Naive B cell (primary cell): ENCODE measurements around the gene PTF1A. TPM values are rescaled to one million over a fixed set of nuclear protein-coding genes. Genes with fewer than 3 reads are reported as not detected.

ENCODE experiments used
- ATAC-seq, 2 donors: fragments of 150-1000 bp; cut with Tn5 transposase; 2 replicates each; pipeline ENCODE4 v1.10.0; 2021; ENCODE audit warnings: low read depth in 2 of 2, mild to moderate bottlenecking in 2 of 2, moderate library complexity in 2 of 2
- DNase-seq: peaks from one replicate; pipeline ENCODE4 v3.0.0; 2022
- H3K27ac Mint-ChIP-seq, 6 donors: one replicate each; pipeline ENCODE4 v1.8.0; 2020 to 2022; ENCODE audit warnings: mild to moderate bottlenecking in 6 of 6, mixed read lengths in 6 of 6, moderate library complexity in 5 of 6, inconsistent platforms in 2 of 6
- H3K27me3 Mint-ChIP-seq, 3 donors: one replicate each; pipeline ENCODE4 v1.8.0; 2021 to 2022; ENCODE audit warnings: mixed read lengths in 3 of 3, mild to moderate bottlenecking in 1 of 3
- H3K36me3 Mint-ChIP-seq, 2 donors: one replicate each; pipeline ENCODE4 v1.8.0; 2020 to 2022; ENCODE audit warnings: mixed read lengths in 2 of 2, inconsistent platforms in 1 of 2, mild to moderate bottlenecking in 1 of 2
- H3K4me1 Mint-ChIP-seq, 3 donors: one replicate each; pipeline ENCODE4 v1.8.0; 2020 to 2022; ENCODE audit warnings: mixed read lengths in 3 of 3, inconsistent platforms in 1 of 3, mild to moderate bottlenecking in 1 of 3, moderate library complexity in 1 of 3
- H3K4me3 Mint-ChIP-seq, 8 donors: one replicate each; pipeline ENCODE4 v1.8.0; 2020 to 2022; ENCODE audit warnings: mild to moderate bottlenecking in 8 of 8, mixed read lengths in 8 of 8, moderate library complexity in 8 of 8, inconsistent platforms in 2 of 8
- H3K9me3 Mint-ChIP-seq, 7 donors: one replicate each; pipeline ENCODE4 v1.8.0; 2020 to 2022; ENCODE audit warnings: mixed read lengths in 7 of 7, mild to moderate bottlenecking in 5 of 7, inconsistent platforms in 2 of 7, moderate library complexity in 1 of 7
- polyA plus RNA-seq, 6 donors: library from polyadenylated mRNA; unstranded; fragments of 300-500 nt; fragmentation: Illumina TruSeq; gene quantifications; one replicate each; pipeline ENCODE4 v1.2.3, GENCODE V29; 2021; ENCODE audit warnings: low read depth in 6 of 6

Gene PTF1A
- polyA plus RNA-seq, 6 donors from 2014 or later, result not detected

- ATAC-seq, result no peak
- H3K27ac Mint-ChIP-seq, result no peak overlapping the region
- H3K4me3 Mint-ChIP-seq, result no peak overlapping the region
These were observed 20.8 kb upstream of the PTF1A start for GRCh38 chr10:23171232-23171876.

GRCh38 chr10:23172429-23173213, 19.5 kb upstream of the PTF1A start:
- DNase-seq, result no peak
- Mint-ChIP-seq H3K27me3 (peaks cover 70 to 83% (median 73%) of the 10 kb centered on the region in 3 donors), H3K4me3 (peak overlapping the region in 2 of 8 donors; percentile 9 to 15), H3K4me1 (peaks cover 0 to 6% (median 4%) of the 10 kb centered on the region in 3 donors), H3K27ac (peak overlapping the region in 1 of 6 donors; percentile 94), H3K9me3 (peaks cover 0 to 12% (median 0%) of the 10 kb centered on the region in 7 donors), H3K36me3 (no peaks in the 10 kb centered on the region)
- ATAC-seq, result no peak

More at GRCh38 chr10:23171232-23171876, 20.8 kb upstream of the PTF1A start:
- H3K27me3 Mint-ChIP-seq, result peaks cover 57 to 81% (median 67%) of the 10 kb centered on the region in 3 donors
- DNase-seq, result no peak
- H3K4me1 Mint-ChIP-seq, result peaks cover 0 to 6% (median 4%) of the 10 kb centered on the region in 3 donors
- peaks cover 0 to 12% (median 0%) of the 10 kb centered on the region in 7 donors for H3K9me3 Mint-ChIP-seq
- no peaks in the 10 kb centered on the region for H3K36me3 Mint-ChIP-seq

GRCh38 chr10:23173214-23174073, 18.7 kb upstream of the PTF1A start:
- H3K4me1 Mint-ChIP-seq, result peaks cover 0 to 6% (median 4%) of the 10 kb centered on the region in 3 donors
- peaks cover 0 to 12% (median 0%) of the 10 kb centered on the region in 7 donors for H3K9me3 Mint-ChIP-seq
- H3K27ac Mint-ChIP-seq, result peak overlapping the region in 1 of 6 donors; percentile 94
- H3K36me3 Mint-ChIP-seq, result no peaks in the 10 kb centered on the region
- no peak for DNase-seq
- peaks cover 71 to 83% (median 76%) of the 10 kb centered on the region in 3 donors for H3K27me3 Mint-ChIP-seq
- peak overlapping the region in 1 of 8 donors; percentile 57 for H3K4me3 Mint-ChIP-seq
- no peak for ATAC-seq

GRCh38 chr10:23174074-23174976, 17.8 kb upstream of the PTF1A start:
- Mint-ChIP-seq H3K27me3 (peaks cover 72 to 84% (median 76%) of the 10 kb centered on the region in 3 donors), H3K36me3 (no peaks in the 10 kb centered on the region), H3K27ac (no peak overlapping the region), H3K9me3 (peaks cover 0 to 12% (median 0%) of the 10 kb centered on the region in 7 donors), H3K4me1 (peaks cover 0 to 6% (median 4%) of the 10 kb centered on the region in 3 donors), H3K4me3 (no peak overlapping the region)
- no peak for DNase-seq
- ATAC-seq, result no peak

GRCh38 chr10:23174977-23175512, 17.1 kb upstream of the PTF1A start:
- H3K4me3 Mint-ChIP-seq, result no peak overlapping the region
- ATAC-seq (no peak), DNase-seq (no peak)
- H3K27ac Mint-ChIP-seq, result no peak overlapping the region
- peaks cover 71 to 84% (median 76%) of the 10 kb centered on the region in 3 donors for H3K27me3 Mint-ChIP-seq
- H3K9me3 Mint-ChIP-seq, result peaks cover 0 to 12% (median 0%) of the 10 kb centered on the region in 7 donors
- H3K36me3 Mint-ChIP-seq, result no peaks in the 10 kb centered on the region
- peaks cover 0 to 6% (median 4%) of the 10 kb centered on the region in 3 donors for H3K4me1 Mint-ChIP-seq

GRCh38 chr10:23186178-23186577, 5.9 kb upstream of the PTF1A start:
- H3K4me1 Mint-ChIP-seq, result peaks cover 0 to 2% (median 0%) of the 10 kb centered on the region in 3 donors
- H3K4me3 Mint-ChIP-seq, result no peak overlapping the region
- H3K27ac Mint-ChIP-seq, result no peak overlapping the region
- peaks cover 54 to 64% (median 54%) of the 10 kb centered on the region in 3 donors for H3K27me3 Mint-ChIP-seq
- H3K9me3 Mint-ChIP-seq, result peaks cover 0 to 10% (median 0%) of the 10 kb centered on the region in 7 donors
- no peak for DNase-seq
- H3K36me3 Mint-ChIP-seq, result peaks cover 0 to 6% of the 10 kb centered on the region in 2 donors
- ATAC-seq, result no peak

GRCh38 chr10:23186697-23187096, 5.4 kb upstream of the PTF1A start:
- no peak overlapping the region for H3K4me3 Mint-ChIP-seq
- H3K27ac Mint-ChIP-seq, result no peak overlapping the region
- no peak for ATAC-seq
- peaks cover 0 to 6% of the 10 kb centered on the region in 2 donors for H3K36me3 Mint-ChIP-seq
- peaks cover 0 to 10% (median 0%) of the 10 kb centered on the region in 7 donors for H3K9me3 Mint-ChIP-seq
- peaks cover 0 to 2% (median 0%) of the 10 kb centered on the region in 3 donors for H3K4me1 Mint-ChIP-seq
- H3K27me3 Mint-ChIP-seq, result peaks cover 53 to 69% (median 54%) of the 10 kb centered on the region in 3 donors
- DNase-seq, result no peak

GRCh38 chr10:23187155-23187554, 5.0 kb upstream of the PTF1A start:
- no peak overlapping the region for H3K27ac Mint-ChIP-seq
- H3K9me3 Mint-ChIP-seq, result peaks cover 0 to 10% (median 0%) of the 10 kb centered on the region in 7 donors
- peaks cover 49 to 69% (median 54%) of the 10 kb centered on the region in 3 donors for H3K27me3 Mint-ChIP-seq
- peaks cover 0 to 2% (median 0%) of the 10 kb centered on the region in 3 donors for H3K4me1 Mint-ChIP-seq
- DNase-seq (no peak), ATAC-seq (no peak)
- H3K36me3 Mint-ChIP-seq, result peaks cover 0 to 6% of the 10 kb centered on the region in 2 donors
- no peak overlapping the region for H3K4me3 Mint-ChIP-seq

GRCh38 chr10:23189024-23189423, 3.1 kb upstream of the PTF1A start:
- Mint-ChIP-seq H3K9me3 (peaks cover 0 to 5% (median 0%) of the 10 kb centered on the region in 7 donors), H3K4me1 (peaks cover 2 to 6% (median 4%) of the 10 kb centered on the region in 3 donors), H3K4me3 (no peak overlapping the region), H3K27ac (no peak overlapping the region), H3K27me3 (peaks cover 53 to 70% (median 58%) of the 10 kb centered on the region in 3 donors), H3K36me3 (peaks cover 0 to 6% of the 10 kb centered on the region in 2 donors)
- no peak for ATAC-seq
- no peak for DNase-seq

GRCh38 chr10:23190872-23191763, 994 bp upstream of the PTF1A start:
- DNase-seq (no peak), ATAC-seq (no peak)
- peaks cover 2 to 6% (median 4%) of the 10 kb centered on the region in 3 donors for H3K4me1 Mint-ChIP-seq
- peak overlapping the region in 1 of 8 donors; percentile 21 for H3K4me3 Mint-ChIP-seq
- H3K9me3 Mint-ChIP-seq, result peaks cover 0 to 5% (median 0%) of the 10 kb centered on the region in 7 donors
- peaks cover 0 to 6% of the 10 kb centered on the region in 2 donors for H3K36me3 Mint-ChIP-seq
- peak overlapping the region in 1 of 6 donors; percentile 37 for H3K27ac Mint-ChIP-seq
- peaks cover 55 to 77% (median 58%) of the 10 kb centered on the region in 3 donors for H3K27me3 Mint-ChIP-seq
